ES-I3 (cell line): ENCODE results near the gene SIX1.

Source experiments
- H3K36me3 ChIP-seq: 2 replicates; pipeline ENCODE4 v1.6.1; 2013; ENCODE audit warnings: mild to moderate bottlenecking, low read length, control low read depth, moderate library complexity; ENCODE audit not compliant: insufficient read depth
- H3K4me1 ChIP-seq: 2 replicates; pipeline ENCODE4 v1.6.1; 2013; ENCODE audit warnings: mild to moderate bottlenecking, control low read depth, low read length; ENCODE audit not compliant: insufficient read depth
- H3K9ac ChIP-seq: 2 replicates; pipeline ENCODE4 v1.6.1; 2013; ENCODE audit warnings: low read depth, mild to moderate bottlenecking, low read length, moderate library complexity
- H3K9me3 ChIP-seq: 2 replicates; pipeline ENCODE4 v1.6.1; 2013; ENCODE audit warnings: mild to moderate bottlenecking, low read length, moderate library complexity; ENCODE audit not compliant: control insufficient read depth, insufficient read depth

SIX1 gene

GRCh38 chr14:60616461-60616959, 32.8 kb downstream of the SIX1 start:
- no peaks in the 10 kb centered on the region for H3K36me3 ChIP-seq
- H3K9ac ChIP-seq, result no peak overlapping the region
- H3K4me1 ChIP-seq, result peaks cover 6% of the 10 kb centered on the region; the same call in 1 of the 2 replicates
- peaks cover 3% of the 10 kb centered on the region; the same call in 1 of the 2 replicates for H3K9me3 ChIP-seq

- Histone ChIP-seq H3K9me3 (no peaks in the 10 kb centered on the region), H3K9ac (no peak overlapping the region), H3K36me3 (no peaks in the 10 kb centered on the region), H3K4me1 (peaks cover 3% of the 10 kb centered on the region; the same call in 1 of the 2 replicates)
Observed at GRCh38 chr14:60602291-60602690, 47.0 kb downstream of the SIX1 start.

GRCh38 chr14:60599727-60600126, 49.5 kb downstream of the SIX1 start:
- peaks cover 3% of the 10 kb centered on the region; the same call in 1 of the 2 replicates for H3K4me1 ChIP-seq
- no peaks in the 10 kb centered on the region for H3K36me3 ChIP-seq
- H3K9me3 ChIP-seq, result no peaks in the 10 kb centered on the region
- H3K9ac ChIP-seq, result no peak overlapping the region

GRCh38 chr14:60596139-60596538, 53.1 kb downstream of the SIX1 start:
- Histone ChIP-seq H3K4me1 (peaks cover 4% of the 10 kb centered on the region), H3K9me3 (no peaks in the 10 kb centered on the region), H3K36me3 (no peaks in the 10 kb centered on the region), H3K9ac (no peak overlapping the region)

GRCh38 chr14:60594062-60594461, 55.2 kb downstream of the SIX1 start:
- H3K4me1 ChIP-seq, result peaks cover 6% of the 10 kb centered on the region
- no peaks in the 10 kb centered on the region for H3K36me3 ChIP-seq
- no peaks in the 10 kb centered on the region for H3K9me3 ChIP-seq
- H3K9ac ChIP-seq, result no peak overlapping the region
